NOMO-1 treated with DMSO at 0.1 percent for 48 hours (cell line): ENCODE data around the gene PLEKHS1.
"Not testable (repeated sequence)": the region's sequence is repeated elsewhere in the genome, so short reads cannot be mapped to it uniquely, and the experiment has no call there.

ENCODE experiments used
- DNase-seq: peaks from one replicate; lab custom pipeline; 2025; ENCODE audit not compliant: unreplicated experiment; lab: John Stamatoyannopoulos, UW

The PLEKHS1 gene

DNA sequence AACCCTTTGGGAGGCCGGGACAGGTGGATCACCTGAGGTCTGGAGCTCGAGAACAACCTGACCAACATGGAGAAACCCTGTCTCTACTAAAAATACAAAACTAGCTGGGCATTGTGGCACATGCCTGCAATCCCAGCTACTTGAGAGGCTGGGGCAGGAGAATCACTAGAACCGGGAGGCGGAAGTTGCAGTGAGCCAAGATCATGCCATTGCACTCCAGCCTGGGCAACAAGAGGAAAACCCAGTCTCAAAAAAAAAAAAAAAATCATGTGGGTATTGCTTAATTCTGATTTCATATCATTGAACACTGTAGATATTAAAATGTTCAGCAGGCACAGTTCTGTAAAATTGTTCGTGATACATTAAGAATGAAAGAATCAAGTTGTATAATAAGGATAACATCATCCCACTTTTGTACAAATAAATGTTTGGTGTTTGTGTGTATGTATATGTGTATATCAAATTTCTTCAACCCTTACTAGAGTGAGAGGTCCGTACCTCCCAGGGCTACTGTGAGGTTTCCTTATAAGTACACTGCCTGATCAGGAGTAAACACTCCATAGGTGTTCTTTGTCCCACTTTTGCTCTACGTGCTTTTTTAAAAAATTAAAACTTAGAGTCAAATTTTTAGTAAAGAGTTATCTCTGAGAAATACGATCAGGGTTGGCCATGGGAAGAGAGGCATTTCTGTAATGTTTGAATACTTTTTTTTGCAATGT is 31.7 kb downstream of the PLEKHS1 start:
- DNase-seq, result no peak

DNA sequence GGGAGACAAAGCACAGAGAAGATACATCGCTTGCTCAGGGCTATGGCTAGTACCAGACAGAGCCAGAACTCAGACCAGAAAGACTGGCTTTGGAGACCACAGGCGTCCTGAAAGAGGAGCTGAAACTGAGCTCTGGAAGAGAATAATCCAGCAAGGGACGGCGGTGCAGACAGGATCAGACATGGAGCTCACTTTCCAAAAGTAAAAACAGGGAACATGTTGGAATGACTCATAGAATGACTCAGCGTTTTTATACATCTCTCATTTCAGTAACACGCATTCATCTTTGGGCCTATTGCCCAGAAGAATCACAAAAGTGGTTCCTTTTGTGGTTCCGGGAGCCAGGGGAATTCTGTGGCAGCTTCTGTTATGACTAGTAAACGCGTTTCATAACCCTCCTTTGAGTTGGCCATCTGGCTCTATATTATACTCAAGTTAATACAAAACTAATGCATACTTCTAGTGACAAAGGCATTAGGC is 37.2 kb downstream of the PLEKHS1 start:
- DNase-seq, result no peak

DNA sequence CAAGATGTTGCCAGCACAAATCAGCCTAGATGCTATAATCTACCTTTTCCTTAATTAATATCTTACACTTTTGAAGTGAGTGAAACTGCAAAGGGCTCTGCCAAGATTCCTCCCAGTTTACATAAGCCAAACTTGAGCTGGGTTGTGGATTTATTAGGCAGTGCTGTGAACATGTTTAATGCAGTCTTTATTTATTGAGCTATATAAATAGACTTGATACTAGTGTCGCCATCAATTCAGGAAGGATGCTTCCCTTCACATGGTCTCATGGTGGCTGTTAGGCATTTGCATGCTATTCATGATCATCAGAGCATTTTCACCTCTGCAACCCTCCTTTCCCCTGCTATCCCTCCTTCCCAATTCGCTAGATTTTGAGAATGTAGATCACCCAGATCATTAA is 40.2 kb downstream of the PLEKHS1 start:
- no peak for DNase-seq

DNA sequence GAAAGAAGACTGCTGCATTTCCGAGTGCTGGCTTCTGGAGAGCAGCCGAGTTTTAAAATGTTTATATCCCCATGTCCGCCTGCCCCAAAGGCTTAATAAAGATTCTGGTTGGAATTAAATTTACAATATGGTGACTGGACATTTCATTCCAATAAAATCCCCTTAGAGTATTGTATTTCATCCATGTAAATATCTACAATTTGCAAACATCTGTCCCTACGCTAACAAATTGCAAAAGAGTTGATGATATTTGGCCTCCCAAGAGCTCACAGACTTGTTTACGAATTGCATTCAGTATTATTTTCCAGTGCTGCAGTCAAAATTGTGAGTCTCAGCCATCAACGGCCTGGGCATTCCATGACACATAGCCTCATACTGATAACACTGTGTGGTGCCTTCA is 50.1 kb downstream of the PLEKHS1 start:
- DNase-seq, result no peak

DNA sequence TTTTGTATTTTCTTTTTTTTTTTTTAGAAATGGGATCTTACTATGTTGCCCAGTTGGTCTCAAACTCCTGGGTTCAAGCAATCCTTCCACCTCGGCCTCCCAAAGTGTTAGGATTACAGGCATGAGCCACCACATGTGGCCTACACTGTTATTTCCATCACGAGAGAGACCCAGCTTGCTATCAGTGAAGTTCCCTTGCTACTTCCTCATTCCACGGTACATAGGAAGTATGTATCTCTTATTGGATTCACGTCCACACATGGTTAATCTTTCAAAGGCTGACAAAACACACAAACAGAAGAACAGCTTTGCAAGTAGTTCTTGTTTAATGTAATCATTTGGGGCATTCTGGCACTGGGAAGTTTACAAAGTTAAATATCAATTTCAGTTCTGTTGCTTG is 51.5 kb downstream of the PLEKHS1 start:
- peak; percentile 49 for DNase-seq

DNA sequence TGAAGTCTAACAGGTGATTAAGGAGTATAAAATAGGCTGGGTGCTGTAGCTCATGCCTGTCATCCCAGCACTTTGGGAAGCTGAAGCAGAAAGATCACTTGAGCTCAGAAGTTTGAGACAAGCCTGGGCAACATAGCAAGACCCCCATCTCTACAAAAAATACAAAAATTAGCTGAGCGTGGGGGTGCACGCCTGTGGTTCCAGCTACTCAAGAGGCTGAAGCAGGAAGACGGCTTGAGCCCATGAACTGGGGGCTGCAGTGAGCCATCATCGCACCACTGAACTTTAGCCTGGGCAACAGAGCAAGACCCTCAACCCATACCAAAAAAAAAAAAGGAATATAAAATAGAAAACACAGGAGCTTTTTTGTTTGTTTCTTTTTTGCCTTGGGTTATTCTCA is 55.0 kb downstream of the PLEKHS1 start:
- DNase-seq, result no peak

DNA sequence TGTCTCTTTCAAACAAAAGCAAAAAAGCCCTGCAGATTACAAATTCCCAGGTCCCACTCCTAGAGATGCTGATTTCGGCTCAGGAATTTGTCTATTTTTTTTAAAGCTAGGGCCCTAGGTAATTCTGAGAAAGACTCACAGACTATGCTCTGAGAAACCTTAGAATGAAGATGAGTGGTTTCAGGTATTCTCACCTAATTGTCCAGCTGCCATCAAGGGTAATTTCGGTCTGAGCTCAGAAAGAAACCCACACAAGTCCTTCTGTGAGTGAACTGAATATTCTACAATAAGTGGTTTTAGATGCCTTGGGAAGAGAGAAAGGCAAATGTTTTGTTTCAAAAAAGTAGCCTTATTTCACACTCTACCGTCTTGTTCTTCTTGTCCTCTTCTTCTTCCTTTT is 56.7 kb downstream of the PLEKHS1 start:
- DNase-seq, result no peak

DNA sequence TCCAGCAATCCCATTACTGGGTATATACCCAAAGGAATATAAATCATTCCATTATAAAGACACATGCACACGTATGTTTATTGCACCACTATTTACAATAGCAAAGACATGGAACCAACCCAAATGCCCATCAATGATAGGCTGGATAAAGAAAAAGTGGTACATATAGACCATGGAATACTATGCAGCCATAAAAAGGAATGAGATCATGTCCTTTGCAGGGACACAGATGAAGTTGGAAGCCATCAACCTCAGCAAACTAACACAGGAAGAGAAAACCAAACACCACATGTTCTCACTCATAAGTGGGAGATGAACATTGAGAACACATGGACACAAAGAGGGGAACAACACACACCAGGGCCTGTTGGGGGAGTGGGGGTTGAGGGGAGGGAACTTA is 63.2 kb downstream of the PLEKHS1 start:
- not testable (repeated sequence) for DNase-seq

DNA sequence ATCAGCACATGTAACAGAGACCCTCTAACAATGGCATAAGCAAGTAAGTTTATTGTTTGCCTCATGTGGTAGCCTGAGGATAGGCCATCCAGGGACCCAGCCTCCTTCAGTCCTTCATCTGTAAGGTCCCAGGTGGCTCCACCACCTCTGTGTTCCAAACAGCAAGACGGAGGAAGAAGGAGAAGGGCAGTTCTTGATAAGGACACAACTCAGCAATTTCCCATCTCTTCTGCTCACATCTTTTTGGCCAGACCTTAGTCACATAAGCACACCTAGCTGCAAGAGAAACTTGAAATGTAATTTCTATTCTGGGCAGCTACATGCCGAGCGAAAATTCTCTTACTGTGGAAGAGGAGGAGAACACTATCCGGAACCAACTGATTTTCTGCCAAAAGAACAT is 68.5 kb downstream of the PLEKHS1 start:
- no peak for DNase-seq

DNA sequence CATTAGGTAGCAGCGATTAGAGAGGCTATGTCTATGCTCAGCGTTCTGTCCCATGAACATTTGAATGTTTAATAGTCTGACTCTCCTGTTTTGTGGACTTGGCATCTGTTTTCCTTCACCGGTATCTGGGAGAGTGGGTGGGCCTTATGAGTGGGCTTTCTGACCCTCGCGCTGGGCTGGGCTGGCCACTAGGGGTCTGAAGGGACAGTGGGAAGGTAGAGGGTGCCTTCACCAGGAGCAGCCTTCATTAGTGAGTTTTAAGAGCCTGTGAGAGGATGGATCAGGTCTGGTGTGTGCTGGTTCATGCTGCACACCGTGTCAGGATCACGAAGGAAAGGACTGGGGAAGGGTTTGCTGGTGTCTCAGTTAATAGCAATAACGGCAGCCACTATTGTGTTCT is 69.0 kb downstream of the PLEKHS1 start:
- DNase-seq, result no peak

DNA sequence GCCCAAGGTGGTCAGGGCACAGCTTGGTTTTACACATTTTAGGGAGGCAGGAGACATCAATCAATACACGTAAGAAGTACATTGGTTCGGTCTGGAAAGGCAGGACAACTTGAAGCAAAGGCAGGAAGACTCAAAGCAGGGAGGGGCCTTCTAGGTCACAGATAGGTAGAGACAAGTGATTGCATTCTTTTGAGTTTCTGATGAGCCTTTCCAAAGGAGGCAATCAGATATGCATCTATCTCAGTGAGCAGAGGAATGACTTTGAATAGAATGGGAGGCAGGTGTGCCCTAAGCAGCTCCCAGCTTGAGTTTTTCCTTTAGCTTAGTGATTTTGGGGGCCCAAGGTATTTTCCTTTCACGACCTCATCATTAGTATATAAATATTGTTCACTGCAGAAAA is 69.8 kb downstream of the PLEKHS1 start:
- not testable (repeated sequence) for DNase-seq

DNA sequence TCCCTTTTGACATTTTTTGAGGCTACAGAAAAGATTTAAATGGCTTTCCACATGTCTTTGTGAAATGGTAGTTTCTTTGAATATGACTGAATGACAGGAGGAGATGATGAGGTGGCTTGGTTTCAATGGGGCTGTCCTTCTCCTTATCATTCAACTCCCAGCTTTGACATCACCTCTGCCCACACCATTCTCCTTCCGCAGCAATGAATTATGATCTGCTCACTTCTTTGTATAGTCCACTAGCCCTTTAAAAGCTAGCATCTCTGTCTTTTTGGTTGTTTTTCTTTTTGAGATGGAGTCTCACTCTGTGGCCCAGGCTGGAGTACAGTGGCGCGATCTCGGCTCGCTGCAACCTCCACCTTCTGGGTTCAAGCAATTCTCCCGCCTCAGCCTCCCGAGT is 70.7 kb downstream of the PLEKHS1 start:
- no peak for DNase-seq

DNA sequence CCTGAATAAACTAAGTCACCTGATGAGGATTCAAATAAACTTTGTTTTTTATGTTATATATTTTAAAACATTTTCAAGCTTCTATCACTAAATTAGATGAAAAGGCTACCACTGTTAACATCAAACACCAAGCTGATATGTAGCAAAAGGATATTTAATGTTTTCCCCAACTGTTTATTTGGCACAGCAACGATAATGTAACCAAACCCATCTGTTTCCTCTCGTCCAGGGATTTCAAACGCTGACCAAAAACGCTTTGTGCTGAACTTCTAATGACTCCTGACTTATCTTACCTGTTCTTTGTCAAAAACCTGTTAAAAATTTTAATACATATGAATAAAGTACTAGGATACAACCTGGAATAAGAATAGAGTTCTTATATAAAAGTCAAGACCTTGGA is 71.9 kb downstream of the PLEKHS1 start:
- no peak for DNase-seq

DNA sequence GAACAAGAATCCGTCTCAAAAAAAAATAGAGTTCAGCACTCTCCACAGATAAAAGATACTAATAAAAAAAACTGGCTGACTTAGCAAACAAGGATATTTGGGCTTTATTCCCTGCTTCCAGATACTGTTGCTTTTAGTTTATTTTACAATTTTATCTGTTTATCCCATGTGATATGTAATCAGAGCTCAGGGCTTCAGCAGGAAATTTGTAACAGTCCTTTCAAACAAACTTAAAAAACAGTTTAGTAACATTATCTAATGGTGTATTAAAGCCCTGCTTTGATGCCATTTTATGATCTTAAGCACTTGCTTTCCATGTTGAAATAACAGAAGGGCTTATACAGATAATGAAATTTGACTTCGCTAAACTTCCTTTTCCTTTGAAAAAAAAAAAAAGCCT is 74.3 kb downstream of the PLEKHS1 start:
- no peak for DNase-seq

DNA sequence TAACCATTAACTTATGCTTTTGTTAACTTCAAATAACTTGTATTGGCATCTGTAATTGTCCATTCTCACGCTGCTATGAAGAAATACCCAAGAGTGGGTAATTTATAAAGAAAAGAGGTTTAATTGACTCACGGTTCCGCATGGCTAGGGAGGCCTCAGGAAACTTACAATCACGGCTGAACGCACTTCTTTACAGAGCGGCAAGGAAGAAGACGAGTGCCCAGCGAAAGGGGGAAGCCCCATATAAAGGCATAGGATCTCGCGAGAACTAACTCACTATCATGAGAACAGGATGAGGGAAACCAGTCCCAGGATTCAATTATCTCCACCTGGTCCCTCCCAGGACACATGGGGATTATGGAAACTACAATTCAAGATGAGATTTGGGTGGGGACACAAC is 77.1 kb downstream of the PLEKHS1 start:
- DNase-seq, result peak; percentile 18
